GM19438 (cell line): ENCODE results near the gene PPP1R14B.
"Not testable (repeated sequence)": the region's sequence is repeated elsewhere in the genome, so short reads cannot be mapped to it uniquely, and the experiment has no call there.

Source experiments
- ATAC-seq: cut with Tn5 transposase; IDR thresholded peaks from one replicate; pipeline ENCODE4 v1.9.1; 2021; ENCODE audit warnings: low read depth; ENCODE audit not compliant: unreplicated experiment

PPP1R14B gene

DNA sequence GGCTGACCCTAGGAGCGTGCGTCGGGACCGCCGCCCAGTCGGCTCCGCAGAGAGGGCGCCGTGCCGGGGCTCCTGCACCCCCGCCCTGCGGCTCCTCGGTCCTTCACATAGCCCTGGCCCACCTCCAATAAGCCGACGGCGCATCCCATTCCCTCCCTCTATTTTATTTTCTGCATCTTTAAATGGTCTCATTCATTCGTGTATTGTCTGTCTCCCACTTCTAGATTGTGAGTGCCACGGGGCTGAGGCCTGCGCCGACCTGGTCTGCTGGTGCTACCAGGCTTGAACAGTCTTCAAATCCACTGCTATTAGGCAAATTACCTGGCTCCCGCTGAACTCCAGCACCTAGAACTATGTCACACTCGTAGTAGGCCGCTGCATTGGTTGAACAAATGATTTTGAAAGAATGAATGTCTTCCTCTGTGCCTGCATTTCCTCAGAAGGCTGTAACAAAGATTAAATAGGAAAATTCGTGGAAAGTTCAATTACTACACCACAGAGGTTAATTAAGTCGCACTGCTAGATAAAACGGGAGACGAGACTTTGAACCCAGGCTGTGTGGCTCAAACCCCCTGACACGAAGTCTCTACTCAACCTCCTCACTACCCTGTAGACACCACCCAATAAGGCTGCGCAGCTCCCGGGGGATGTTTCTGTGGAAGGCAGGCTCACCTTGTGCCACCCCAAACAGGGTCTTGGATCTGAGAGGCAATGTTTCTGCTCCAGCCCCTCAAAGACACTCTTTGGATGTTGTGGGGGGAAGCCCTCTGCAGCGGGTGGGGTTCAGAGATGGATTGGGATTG lies 1.2 kb upstream of the PPP1R14B start:
- ATAC-seq, result no peak

DNA sequence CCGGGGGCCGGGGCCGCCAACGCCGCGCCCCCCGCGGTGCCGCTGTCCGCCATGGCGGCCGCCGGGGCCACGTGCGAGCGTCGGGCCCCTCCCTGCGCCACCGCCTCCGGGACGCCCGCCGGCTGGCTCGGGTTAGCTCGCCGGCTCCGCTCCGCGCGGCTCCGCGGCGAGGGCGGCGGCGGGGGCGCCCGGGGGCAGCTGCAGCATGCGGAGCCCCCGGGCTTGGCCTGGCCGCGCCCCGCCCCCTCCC lies 197 bp downstream of the PPP1R14B start:
- ATAC-seq, result not testable (repeated sequence)

DNA sequence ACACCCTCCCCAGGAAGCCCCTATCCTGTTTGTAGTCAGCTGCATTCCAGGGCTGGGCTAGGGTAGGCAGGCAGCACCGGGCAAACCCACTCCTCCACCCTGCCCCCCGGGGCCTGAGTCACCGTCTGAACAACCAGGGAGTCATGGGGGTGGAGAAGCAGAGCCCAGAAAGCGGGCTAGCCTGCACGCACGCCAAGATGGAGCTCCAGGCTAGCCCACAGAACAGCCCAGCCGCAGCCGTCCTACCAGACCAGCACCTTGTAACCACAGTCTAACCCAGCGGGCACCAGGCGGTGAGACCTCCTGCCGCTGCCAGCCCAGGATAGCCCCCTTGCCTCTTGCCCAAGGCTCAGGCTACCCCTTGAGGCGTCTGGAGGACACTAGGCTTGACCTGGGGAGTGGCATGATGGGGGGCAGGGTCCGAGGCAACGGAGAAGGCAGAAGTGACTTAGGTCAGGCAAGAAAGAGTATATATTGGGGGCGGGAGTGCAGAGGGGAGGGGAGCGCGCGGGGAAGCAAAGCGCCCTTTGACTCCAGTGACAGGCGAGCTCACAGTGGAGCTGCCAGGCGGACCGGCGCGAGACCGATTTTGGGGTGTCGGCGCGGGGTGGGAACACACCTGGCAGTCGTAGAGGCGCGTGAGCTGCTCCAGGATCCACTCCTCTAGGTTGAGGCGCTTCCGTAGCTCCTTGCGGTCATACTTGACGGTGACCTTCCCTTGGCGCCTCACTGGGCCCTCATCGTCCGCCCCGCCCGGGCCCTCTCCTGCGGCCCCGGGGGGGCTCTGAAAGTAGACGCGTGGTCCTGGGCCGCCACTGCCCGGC lies 734 bp downstream of the PPP1R14B start:
- no peak for ATAC-seq

DNA sequence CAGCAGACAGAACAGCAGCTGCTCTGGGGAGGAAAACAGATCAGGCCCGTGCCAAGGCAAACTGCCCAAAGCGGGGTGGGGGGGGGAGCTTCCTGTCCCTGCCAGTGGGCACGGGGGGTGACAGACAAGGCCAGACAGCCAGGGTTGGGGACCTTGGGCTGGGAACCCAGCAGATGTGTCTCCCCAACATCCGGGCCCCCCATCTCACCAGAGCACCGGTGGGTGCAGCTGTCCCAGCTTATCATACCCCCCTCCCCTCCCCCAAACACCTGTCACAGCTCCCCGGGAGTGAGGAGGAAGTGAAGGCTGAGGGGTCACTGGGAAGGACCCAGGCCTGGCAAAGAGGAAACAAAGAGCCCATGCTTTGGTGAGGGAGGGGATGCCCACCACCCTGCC lies 1.3 kb downstream of the PPP1R14B start:
- no peak for ATAC-seq

DNA sequence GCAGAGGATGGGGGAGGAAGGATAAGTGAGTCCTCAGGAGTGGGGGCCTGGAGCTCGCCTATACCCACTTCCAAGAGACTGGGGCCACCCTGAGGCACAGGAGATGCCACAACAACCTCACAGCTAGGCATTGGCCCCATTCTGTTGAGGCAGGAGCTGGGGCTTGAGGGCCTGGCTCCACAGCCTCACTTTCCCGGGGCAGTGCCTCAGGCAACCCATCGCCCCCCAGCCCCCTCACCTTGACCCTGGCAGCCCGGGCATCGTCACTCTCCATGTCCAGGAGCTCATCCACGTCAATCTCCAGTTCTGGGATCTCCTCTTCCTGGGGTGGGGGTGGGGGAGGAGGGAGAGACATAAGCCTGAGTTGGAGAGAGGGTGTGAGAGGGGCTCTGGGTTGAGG lies 1.8 kb downstream of the PPP1R14B start:
- ATAC-seq, result no peak

DNA sequence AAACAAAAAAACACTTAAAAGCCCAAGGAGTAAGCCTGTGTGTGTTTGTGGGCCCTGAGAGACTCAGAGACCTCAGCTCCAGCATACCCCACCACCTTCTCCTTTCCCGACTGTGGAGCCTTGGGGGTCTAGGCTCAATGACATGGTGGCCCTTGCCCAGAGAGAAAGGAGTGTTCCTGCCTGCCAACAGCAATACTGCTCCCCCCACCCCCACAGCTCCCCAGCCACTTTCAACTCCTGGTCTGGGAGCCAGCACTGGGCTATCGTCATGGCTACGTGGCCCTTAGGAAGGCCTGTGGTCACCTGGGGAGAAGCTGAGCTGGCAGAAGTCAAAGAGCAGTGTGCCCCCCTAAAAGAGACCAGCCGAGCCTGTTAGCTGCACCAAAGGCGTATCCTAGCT lies 2.6 kb downstream of the PPP1R14B start:
- ATAC-seq, result no peak

DNA sequence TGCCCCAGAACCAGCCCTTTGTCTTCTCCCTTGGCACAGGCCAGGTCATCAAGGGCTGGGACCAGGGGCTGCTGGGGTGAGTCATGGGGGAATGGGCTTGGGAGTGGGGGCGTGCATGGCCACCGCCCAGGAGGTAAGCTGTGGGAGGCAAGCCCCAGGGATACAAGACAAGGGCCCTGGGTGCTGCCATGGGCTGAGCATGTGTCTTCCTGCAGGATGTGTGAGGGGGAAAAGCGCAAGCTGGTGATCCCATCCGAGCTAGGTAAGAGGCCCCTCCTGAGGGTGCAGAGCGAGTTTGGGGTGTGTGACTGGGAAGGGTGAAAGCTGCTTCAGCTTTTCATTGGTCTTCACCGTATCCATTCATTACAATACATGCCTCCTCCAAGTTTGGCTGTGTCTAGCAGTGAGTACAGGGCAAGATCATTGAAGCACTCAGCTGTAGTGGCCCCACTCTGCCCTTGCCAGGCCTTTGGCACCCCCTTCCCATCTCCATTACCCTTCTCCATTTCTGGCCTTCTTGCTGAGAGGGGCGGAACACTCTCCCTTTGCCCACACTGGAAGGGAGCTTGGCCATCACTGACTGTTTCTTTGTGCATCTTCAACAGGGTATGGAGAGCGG lies 3.4 kb downstream of the PPP1R14B start:
- ATAC-seq, result no peak

DNA sequence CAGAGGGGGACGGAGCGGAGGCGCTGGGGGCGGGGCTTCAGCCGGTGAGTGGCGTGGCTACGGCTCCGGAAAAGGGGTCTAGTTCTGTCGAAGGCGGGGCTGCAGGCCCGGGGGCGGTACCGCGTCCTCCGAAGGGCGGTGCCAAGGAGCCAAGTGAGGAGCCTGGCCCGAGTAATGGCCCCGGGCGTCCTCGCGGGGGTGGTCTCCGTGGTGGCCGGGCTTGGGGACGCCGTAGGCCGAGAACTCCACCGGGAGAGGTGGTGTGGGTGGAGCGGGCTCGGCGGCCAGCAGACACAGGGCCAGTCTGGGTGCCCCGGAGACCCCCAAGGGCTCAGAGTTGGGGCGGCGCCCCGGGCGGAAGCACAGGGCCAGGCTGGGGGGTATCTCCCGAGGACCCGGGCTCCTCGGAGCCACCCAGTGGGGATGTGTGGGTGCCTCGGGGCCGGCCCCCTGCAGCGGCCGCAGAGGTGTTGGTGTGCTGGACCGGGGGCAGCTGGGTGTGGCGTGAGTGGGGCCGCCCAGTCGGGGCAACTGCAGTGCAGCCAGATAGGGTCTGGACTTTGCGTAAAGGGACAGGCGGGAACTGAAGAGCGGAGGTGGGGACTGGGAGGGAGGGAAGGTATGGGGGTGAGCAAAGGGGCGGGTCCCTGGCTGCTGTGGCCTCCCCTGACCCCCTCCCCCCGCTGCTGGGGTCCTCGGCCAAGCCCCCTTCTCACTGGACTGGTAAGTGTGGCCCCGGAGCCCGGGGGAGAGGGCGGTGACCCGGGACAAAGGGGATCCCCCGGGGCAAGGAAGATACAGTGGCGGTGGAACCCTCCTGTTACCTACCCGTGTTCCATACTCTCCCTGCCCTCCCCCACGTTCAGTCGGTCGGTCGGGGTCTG lies 5.0 kb downstream of the PPP1R14B start:
- ATAC-seq, result peak; percentile 6

DNA sequence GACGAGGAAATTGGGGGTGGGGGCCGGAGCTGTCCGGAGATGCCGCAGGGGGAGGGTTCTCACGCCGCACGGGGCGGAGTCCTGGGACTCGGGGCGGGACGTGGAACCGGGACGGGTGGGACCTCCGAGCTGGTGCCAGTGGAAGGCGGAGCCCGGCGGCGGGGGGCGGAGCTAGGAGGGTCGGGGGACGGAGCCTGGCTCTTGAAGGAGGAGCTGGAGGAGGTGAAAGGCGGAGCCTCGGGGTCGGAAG lies 5.6 kb downstream of the PPP1R14B start:
- ATAC-seq, result peak; percentile 64

DNA sequence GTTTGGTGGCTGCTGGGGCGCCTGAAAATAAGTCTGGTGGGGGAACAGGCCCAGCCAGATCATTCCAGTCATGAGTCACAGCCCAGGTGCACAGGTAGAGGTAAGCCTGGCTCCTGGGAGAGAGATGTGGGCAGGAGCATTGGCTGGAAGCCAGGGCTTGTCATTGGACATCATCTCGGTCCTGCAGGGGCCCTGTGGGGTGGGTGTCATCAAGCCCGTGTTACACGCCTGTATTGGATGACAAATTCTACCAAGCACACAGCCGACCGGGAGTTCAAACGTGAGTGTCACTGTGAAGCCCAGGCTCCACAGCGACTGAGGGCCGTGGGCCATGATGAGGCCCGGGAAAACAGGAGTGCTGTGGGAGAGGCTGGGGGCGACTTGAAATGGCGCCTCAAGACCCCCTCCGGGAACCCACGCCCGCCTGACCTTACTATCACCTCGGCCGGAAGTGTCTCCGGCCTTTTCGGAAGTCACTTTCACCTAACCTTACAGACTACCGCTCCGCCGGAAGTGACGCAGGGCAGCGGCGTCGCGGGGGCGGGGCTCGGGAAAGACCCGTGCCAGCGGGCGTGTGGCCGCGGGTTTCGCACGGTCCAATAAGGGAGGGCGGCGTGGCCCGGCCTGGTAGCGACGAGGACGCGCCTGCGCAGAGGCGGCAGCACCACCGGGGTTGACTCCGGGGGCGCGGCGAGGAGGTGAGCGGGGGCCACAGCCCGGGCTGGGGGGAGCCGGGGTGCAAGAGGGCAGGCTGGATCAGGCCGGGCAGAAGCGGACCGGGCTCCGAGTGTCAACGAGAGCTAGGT lies 6.1 kb downstream of the PPP1R14B start, which contains the start of gene FKBP2:
Gene FKBP2, plus strand, starts transcription at position 661 of the 806 bp plus-strand sequence. CDS start 1,293 bp downstream, outside the sequence.
- peak; percentile 44 for ATAC-seq

DNA sequence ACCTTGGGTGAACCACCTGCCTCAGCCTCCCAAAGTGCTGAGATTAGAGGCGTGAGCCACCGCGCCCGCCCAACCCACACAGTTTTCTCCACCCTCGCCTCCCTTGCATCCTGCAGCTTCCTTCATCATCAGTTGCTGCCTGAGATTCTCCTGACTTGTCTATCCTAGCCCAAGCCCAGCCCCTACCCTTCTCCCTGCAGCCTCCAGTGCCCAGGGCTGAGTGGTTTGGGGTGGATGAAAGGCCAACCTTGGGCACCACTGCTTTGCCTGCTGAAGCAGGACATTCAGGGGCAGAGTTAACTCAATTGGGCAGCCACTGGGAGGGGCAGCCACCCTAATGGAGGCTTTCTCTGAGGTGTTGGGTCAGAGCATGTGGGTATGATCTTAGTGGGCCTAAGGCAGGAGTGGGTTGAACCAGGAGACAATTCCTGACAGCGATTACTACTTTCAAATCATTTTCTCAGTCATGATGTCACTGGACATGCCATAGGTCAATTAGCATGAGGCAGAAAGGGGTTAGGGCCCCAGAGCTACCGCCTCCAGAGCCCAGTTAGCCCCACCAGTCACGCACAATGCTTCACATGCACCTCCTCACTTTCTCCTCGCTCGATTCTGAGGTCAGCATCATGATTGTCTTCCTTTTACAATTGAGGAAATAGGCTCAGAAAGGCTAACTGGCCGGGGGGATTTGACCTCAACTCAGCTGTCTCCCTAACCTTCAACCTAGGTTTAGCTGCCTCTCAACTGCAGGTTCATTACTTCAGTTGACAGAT lies 6.9 kb downstream of the PPP1R14B start:
- ATAC-seq, result no peak

DNA sequence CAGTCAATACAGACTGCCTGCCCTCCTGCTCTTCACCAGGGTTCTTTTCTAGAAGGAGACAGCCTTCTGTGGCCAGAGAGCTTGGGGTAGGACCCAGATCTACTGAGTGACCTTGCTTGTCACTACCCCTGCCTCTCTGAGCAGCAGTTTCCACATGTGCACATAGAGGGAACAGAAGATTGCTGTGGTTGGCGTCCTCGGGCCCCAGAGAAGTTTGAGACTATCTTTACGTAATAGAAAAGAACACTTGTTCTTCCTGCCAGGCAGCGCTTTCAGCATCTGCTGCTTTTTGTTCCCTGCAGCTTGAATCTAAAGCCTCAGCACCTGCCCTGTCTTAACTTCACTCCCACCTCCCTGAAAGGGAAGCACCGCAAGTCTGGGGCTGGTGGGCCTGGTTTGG lies 7.7 kb downstream of the PPP1R14B start:
- no peak for ATAC-seq

DNA sequence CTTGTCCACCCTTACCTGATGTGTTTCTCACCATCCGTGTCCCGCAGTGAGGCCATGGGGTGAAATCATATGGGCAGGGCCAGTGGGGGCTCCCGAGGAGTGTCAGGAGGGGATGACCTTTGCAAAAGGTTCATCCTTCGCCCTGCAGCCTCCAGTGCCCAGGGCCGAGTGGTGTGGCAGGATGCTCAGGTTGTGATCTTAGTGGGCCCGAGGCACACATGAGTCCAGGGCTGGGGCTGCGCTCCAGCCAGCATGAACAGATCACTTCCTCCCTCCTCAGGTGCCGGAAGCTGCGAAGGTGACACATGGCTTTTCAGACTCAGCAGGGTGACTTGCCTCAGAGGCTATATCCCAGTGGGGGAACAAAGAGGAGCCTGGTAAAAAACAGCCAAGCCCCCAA lies 8.7 kb downstream of the PPP1R14B start:
- no peak for ATAC-seq

DNA sequence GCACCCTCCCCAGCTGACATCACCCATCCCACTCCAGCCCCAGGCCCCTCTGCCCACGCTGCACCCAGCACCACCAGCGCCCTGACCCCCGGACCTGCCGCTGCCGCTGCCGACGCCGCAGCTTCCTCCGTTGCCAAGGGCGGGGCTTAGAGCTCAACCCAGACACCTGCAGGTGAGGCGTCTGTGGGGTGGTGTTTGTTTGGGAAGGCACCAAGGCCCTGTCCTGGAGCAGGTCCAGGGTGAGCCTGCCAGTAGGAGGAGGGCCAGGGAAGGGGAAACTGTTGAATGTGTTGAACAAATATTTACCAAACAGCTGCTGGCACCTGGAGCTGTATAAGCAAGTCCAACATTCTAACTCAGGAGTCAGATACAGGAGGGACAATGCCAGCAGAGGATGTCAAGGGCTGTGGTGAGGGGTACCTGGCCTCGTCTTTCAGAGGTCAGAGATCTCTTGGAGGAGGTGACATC lies 9.2 kb downstream of the PPP1R14B start:
- ATAC-seq, result no peak

DNA sequence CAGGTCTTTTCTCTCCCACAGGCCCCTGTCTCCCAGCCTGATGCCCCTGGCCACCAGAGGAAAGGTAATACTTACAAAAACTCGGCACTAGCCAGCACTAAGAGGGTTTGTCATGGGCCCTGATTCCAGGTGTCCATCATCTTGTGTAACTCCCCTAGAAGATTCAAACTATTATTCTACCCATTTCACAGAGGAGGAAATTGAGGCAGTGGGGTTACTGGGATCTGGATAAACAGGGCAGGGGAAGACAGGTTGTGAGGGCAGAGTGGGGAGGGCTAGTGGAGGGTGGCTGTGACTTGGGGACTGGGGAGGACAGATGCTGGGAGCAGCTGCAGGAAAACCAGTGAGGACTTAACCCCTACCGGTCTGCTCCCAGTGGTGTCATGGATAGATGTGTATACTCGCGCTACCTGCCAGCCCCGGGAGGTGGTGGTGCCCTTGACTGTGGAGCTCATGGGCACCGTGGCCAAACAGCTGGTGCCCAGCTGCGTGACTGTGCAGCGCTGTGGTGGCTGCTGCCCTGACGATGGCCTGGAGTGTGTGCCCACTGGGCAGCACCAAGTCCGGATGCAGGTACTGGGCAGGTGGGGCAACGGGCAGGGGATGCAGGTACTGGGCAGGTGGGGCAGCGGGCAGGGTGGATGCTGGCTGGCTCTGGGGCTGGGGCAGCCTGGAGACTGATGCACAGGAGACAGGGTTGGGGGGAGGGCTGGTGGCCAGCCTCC lies 11.1 kb downstream of the PPP1R14B start:
- no peak for ATAC-seq

DNA sequence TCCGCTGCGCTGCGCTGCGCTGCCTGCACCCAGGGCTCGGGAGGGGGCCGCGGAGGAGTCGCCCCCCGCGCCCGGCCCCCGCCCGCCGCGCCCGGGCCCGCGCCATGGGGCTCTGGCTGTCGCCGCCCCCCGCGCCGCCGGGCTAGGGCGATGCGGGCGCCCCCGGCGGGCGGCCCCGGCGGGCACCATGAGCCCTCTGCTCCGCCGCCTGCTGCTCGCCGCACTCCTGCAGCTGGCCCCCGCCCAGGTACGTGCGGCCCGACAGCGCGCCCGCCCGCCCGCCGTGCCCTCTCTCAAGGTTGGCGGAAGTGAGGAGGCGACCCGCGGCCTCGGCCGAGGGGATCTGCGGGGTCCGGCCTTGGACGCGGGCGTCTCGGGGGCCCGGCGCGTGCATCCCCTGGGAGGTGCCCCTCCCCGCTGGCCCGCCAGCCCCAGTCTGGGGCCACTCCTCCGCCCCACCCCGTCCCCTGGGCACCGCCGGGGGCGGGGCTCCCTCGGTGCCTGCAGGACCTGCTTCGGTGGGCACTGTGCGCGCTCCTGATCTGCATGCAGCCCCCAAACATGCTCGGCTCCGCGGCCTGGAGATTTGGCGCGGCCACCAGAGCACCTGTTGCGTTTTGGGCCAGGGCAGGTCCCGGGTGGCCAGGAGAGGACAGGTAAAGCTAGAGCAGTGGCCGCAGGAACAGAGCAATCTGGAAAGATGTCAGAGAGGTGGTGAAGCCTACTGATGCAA lies 11.9 kb downstream of the PPP1R14B start:
- no peak for ATAC-seq

DNA sequence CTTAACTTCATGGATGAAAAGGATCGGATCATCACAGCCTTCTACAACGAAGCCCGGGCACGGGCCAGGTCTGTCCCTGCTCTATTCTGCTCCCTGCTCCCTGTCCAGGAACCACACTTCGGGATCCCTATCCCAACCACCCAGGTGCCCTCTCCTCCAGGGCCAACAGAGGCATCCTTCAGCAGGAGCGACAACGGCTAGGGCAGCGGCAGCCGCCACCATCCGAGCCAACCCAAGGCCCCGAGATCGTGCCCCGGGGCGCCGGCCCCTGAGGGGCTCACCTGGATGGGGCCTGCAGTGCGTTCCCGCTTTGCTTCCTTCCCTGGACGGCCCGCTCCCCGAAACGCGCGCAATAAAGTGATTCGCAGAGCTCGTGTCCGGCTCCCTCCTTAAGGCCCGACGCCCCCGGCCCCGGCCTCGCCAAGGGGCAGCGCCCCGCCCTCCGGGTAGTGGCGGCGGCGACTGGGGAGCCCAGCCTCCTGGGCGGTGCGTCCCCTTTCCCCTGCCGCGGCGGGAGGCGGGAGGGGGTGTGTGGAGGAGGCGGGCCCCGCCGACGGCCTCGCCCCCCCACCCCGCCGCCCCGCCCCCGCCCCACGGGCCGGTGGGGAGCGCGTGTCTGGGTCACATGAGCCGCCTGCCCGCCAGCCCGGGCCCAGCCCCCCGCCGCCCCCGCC lies 12.7 kb downstream of the PPP1R14B start, which contains the start of gene VEGFB:
Gene VEGFB, plus strand, starts transcription at position 672 of the 674 bp plus-strand sequence. CDS start 250 bp downstream, outside the sequence.
- peak; percentile 35 for ATAC-seq
